Neural crest cell (in vitro differentiated cells): Measurements from ENCODE around the gene PDZD4. TPM values are rescaled to one million over a fixed set of nuclear protein-coding genes. Genes with fewer than 3 reads are reported as not detected.

Experiments used
- DNase-seq: peaks from one replicate; pipeline ENCODE4 v3.0.0; 2021; ENCODE audit warnings: low read depth, mixed read lengths, low spot score
- H3K27ac Mint-ChIP-seq: one replicate; pipeline ENCODE4 v1.8.0; 2021; ENCODE audit warnings: mild to moderate bottlenecking, mixed read lengths; ENCODE audit not compliant: unreplicated experiment
- H3K27me3 Mint-ChIP-seq: 2 replicates; pipeline ENCODE4 v1.8.0; 2021; ENCODE audit warnings: low read depth, mild to moderate bottlenecking, mixed read lengths
- H3K36me3 Mint-ChIP-seq: 2 replicates; pipeline ENCODE4 v1.8.0; 2021; ENCODE audit warnings: low read depth, mild to moderate bottlenecking, mixed read lengths
- H3K4me1 Mint-ChIP-seq: 2 replicates; pipeline ENCODE4 v1.8.0; 2021; ENCODE audit warnings: mixed read lengths
- H3K4me3 Mint-ChIP-seq: one replicate; pipeline ENCODE4 v1.8.0; 2021; ENCODE audit warnings: mild to moderate bottlenecking, mixed read lengths
- H3K9me3 Mint-ChIP-seq: 2 replicates; pipeline ENCODE4 v1.8.0; 2021; ENCODE audit warnings: mixed read lengths
- total RNA-seq: library from RNA; stranded (reverse); gene quantifications from 2 replicates; pipeline ENCODE4 v1.2.1, GENCODE V29; 2021
- TF ChIP-seq, protein P1 (sequence below): fragments of 200-600 bp; sonication (generic); conservative IDR thresholded peaks from 2 replicates; pipeline ENCODE4 v1.5.0; 2021; ENCODE audit warnings: antibody characterized with exemption, mild to moderate bottlenecking

The PDZD4 gene
- total RNA-seq, 1 donor from 2014 or later: 52.5 TPM

DNA sequence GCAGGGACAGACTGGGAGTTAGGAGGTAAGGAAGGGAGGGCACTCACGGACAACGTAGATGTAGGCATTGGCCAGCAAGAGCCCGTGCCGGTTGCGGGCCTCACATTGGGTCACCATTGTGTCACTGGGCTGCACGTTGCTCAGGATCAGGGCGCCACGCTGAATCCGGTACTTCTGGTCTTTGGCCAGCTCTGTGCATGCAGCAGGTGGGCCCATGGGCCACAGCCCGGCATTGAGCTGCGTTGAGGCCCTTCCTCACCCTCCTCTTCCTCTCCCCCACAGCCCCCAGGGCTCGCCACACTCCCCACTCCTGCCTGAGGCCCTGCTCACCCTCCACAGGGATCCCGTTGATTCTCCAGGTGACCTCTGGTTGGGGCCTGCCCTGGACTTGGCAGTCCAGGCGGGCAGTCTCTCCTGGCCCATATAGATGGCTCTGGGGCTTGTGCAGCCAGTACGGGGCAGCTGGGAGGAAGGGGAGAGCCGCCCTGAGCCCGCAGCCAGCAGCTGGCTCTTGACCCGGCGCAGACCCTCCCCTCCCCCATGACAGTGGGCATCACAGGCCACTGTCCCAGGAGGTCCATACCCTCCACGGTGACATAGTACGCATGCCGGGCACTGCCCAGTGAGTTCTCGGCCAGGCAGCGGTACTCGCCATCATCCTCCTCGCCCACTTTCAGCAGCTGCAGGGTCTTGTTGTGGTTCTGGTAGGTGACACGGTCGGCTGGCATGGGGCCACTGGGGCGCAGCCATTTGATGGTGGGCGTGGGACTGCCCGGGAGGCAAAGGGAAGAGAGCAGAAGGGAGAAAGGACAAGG, 39.3 kb upstream of the PDZD4 start:
- H3K27ac Mint-ChIP-seq: no peak overlapping the region
- peaks cover under 1% of the 10 kb centered on the region for H3K9me3 Mint-ChIP-seq
- peaks cover 5% of the 10 kb centered on the region for H3K36me3 Mint-ChIP-seq
- DNase-seq: no peak
- H3K4me1 Mint-ChIP-seq: peaks cover 18% of the 10 kb centered on the region
- peaks cover under 1% of the 10 kb centered on the region for H3K27me3 Mint-ChIP-seq
- H3K4me3 Mint-ChIP-seq: no peak overlapping the region
- TF ChIP-seq, protein P1, sequence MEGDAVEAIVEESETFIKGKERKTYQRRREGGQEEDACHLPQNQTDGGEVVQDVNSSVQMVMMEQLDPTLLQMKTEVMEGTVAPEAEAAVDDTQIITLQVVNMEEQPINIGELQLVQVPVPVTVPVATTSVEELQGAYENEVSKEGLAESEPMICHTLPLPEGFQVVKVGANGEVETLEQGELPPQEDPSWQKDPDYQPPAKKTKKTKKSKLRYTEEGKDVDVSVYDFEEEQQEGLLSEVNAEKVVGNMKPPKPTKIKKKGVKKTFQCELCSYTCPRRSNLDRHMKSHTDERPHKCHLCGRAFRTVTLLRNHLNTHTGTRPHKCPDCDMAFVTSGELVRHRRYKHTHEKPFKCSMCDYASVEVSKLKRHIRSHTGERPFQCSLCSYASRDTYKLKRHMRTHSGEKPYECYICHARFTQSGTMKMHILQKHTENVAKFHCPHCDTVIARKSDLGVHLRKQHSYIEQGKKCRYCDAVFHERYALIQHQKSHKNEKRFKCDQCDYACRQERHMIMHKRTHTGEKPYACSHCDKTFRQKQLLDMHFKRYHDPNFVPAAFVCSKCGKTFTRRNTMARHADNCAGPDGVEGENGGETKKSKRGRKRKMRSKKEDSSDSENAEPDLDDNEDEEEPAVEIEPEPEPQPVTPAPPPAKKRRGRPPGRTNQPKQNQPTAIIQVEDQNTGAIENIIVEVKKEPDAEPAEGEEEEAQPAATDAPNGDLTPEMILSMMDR: no peak

DNA sequence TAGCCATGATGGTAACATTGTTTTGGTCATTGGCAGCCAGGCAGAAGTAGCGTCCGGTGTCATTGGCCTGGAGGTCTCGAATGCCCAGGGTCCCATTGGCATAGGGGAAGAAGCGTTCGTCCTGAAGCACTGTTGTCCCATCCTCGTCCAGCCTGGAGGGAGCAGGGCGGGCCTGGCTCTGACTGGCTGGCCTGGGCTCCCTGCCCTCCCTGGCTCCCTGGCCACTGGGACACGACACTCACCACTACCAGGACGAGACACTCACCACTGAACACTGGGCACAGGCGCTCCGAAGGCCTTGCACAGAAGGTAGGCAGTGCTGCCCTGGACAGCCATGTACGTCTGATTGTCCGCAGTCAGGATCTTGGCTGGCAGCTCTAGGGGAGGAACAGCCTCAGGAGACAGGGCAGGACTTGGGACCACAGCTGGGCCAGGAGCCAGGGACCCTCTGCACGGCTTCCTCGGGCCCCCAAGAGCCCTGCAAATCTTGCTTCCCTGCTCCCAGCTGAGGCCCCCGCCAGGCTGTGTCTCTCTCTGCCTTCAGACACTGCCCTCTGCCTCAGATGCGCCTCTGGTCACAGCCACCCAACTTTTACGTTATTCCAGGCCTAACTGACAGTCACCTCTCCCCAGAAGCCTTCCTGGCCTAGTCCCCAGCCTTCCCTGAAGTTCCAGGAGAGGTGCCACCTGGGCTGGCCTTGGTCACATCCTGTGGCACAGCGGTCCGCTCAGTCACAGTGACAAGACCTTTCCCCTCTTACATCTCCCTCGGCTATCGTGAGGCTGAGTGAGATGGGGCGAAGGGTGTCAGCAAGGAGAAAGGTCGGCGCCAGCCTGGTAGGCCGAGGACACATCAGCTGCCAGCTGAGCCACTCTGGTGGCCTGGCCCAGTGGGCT, 38.5 kb upstream of the PDZD4 start:
- no peaks in the 10 kb centered on the region for H3K9me3 Mint-ChIP-seq
- H3K4me3 Mint-ChIP-seq: no peak overlapping the region
- DNase-seq: no peak
- peaks cover 5% of the 10 kb centered on the region for H3K36me3 Mint-ChIP-seq
- TF ChIP-seq, protein P1: no peak
- H3K27me3 Mint-ChIP-seq: no peaks in the 10 kb centered on the region
- H3K4me1 Mint-ChIP-seq: peaks cover 11% of the 10 kb centered on the region
- H3K27ac Mint-ChIP-seq: no peak overlapping the region

DNA sequence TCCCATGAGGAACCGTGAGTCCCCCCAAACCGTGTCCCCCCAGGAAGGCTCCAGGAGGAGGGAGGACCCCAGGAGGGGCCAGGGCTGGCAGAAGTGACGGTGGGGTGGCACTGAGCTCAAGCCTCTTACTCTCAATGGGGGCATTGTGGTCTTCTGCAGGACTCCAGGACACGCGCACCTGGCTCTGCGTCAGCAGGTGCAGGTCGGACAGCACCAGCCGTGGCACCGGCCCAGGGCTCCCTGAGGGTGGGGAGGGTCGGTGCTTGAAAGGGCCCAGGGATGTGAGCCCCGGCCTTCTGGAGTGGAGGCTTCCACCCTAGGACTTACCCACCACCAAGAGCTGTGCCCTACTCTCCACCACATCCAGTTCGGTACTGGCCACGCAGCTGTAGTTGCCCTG, 37.3 kb upstream of the PDZD4 start:
- Mint-ChIP-seq H3K27ac (no peak overlapping the region), H3K27me3 (no peaks in the 10 kb centered on the region), H3K36me3 (peaks cover 5% of the 10 kb centered on the region), H3K4me3 (no peak overlapping the region), H3K4me1 (peaks cover 8% of the 10 kb centered on the region), H3K9me3 (no peaks in the 10 kb centered on the region)
- no peak for DNase-seq
- TF ChIP-seq, protein P1: no peak

- no peak overlapping the region for H3K4me3 Mint-ChIP-seq
- TF ChIP-seq, protein P1: no peak
- peaks cover 5% of the 10 kb centered on the region for H3K36me3 Mint-ChIP-seq
- H3K27me3 Mint-ChIP-seq: no peaks in the 10 kb centered on the region
- peaks cover 4% of the 10 kb centered on the region for H3K4me1 Mint-ChIP-seq
- no peak overlapping the region for H3K27ac Mint-ChIP-seq
- no peaks in the 10 kb centered on the region for H3K9me3 Mint-ChIP-seq
- no peak for DNase-seq
Measured at GRCh38 chrX:153867139-153867538, 36.8 kb upstream of the PDZD4 start.

DNA sequence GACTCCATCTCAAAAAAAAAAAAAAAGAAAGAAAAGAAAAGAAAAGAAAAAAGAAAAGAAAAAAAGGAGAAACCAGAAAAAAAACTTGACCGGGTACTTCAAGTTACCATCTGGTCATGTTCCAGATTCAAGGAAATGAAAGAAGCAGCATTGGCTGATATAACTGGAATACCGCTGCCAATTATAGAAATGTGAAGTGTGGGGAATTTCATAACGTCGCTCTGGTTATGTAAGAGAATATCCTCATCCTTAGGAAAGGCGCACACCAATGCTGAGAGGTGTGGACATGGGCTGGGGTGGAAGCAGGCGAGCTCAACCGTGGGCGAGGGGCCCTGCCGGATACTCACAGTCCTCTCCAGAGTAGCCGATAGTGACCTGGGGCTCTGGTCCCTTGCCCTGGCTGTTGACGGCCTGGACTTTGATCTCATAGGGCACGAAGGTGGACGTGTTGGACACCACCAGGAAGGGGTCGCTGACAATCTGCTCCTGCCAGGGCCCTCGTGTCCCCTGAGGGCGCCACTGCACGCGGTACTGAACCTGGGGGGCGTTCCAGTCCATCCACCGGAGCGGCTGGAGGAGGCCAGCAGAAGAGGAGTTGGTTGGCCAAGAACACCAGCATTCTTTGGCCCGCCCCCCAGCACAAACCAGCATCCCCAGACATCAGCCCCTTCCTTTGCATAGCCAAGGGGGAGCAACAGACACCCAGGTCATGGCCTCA, 36.1 kb upstream of the PDZD4 start:
- Mint-ChIP-seq H3K9me3 (no peaks in the 10 kb centered on the region), H3K27ac (no peak overlapping the region), H3K36me3 (peaks cover 5% of the 10 kb centered on the region), H3K4me3 (no peak overlapping the region), H3K4me1 (peaks cover 2% of the 10 kb centered on the region), H3K27me3 (no peaks in the 10 kb centered on the region)
- TF ChIP-seq, protein P1: no peak
- no peak for DNase-seq
